HepG2 (cell line): ENCODE data around the gene ATP6V0E1. TPM values are rescaled to one million over a fixed set of nuclear protein-coding genes. Genes with fewer than 3 reads are reported as not detected.

ENCODE experiments used
- ATAC-seq: fragments of 200-7000 bp; cut with Tn5 transposase; 3 replicates; pipeline ENCODE4 v1.9.1; 2020; ENCODE audit warnings: mild to moderate bottlenecking, moderate library complexity
- BruUV-seq: library from RNA; stranded (reverse); fragments of 400-500 nt; replicated peaks from 2 replicates; lab custom pipeline; 2021; lab: Mats Ljungman, UMichigan
- CTCF ChIA-PET: fragments of 300-600 bp; formaldehyde crosslinking; extraction: SDS; loops from one replicate; lab custom pipeline; 2021; ENCODE audit warnings: low total read pairs, inconsistent platforms, low intra/inter-chr PET ratio; lab: Yijun Ruan, JAX
- POLR2A ChIA-PET: fragments of 350-600 bp; sonication (Branson Sonifier 250); formaldehyde crosslinking; loops from one replicate; lab custom pipeline; 2020; ENCODE audit warnings: antibody characterized with exemption, inconsistent platforms; lab: Yijun Ruan, JAX
- DNase-seq: peaks from one replicate; pipeline ENCODE4 v3.0.0-alpha.2; 2015; ENCODE audit warnings: low spot score
- FAIRE-seq: peaks from 3 replicates; lab custom pipeline; 2011; peaks lifted over from hg19 to GRCh38; lab: Jason Lieb, UNC
- H2AFZ ChIP-seq: one replicate; pipeline ENCODE4 v1.6.1; 2011; ENCODE audit warnings: low read length, inconsistent platforms
- H3K27ac ChIP-seq: fragments of 300-600 bp; 3 replicates; pipeline ENCODE4 v1.8.0; 2011; ENCODE audit warnings: mixed run types, mild to moderate bottlenecking, mixed read lengths, low read length, inconsistent platforms; ENCODE audit not compliant: insufficient read depth; ENCODE audit errors: extremely low read length
- H3K27me3 ChIP-seq, 2 experiments: fragments of 200-600 bp in 1 of 2; 2 replicates in 1 of 2; 3 replicates in 1 of 2; pipeline versions ENCODE4 v1.6.0 to v1.8.0; 2011; ENCODE audit warnings: low read length in 2 of 2, mild to moderate bottlenecking in 2 of 2, moderate library complexity in 2 of 2, inconsistent platforms in 1 of 2; ENCODE audit not compliant: insufficient read depth in 2 of 2, control insufficient read depth in 1 of 2
- H3K36me3 ChIP-seq, 2 experiments: fragments of 200-600 bp in 1 of 2; replicated peaks in 1 of 2; 2 replicates in 1 of 2; 3 replicates in 1 of 2; pipeline versions ENCODE4 v1.5.1 to v1.8.0; 2011; ENCODE audit warnings: low read length in 2 of 2, inconsistent platforms in 1 of 2; ENCODE audit not compliant: insufficient read depth in 2 of 2, control insufficient read depth in 1 of 2
- H3K4me1 ChIP-seq: 2 replicates; pipeline ENCODE4 v1.5.1; 2012; ENCODE audit warnings: low read length, inconsistent platforms; ENCODE audit not compliant: insufficient read depth
- H3K4me2 ChIP-seq: 2 replicates; pipeline ENCODE4 v1.6.0; 2011; ENCODE audit warnings: low read depth, low read length, inconsistent platforms
- H3K4me3 ChIP-seq, 3 experiments: fragments of 200-600 bp in 1 of 3; sonication (generic), shearing (Covaris generic) in 1 of 3; replicated peaks in 1 of 3; 2 replicates each; pipeline ENCODE4 v1.5.1; 2011 to 2016; ENCODE audit warnings: low read length in 3 of 3, inconsistent platforms in 2 of 3, low read depth in 2 of 3, mild to moderate bottlenecking in 2 of 3, control low read depth in 1 of 3, mixed read lengths in 1 of 3; ENCODE audit not compliant: insufficient read depth in 1 of 3
- H3K79me2 ChIP-seq: one replicate; pipeline ENCODE4 v1.6.1; 2011; ENCODE audit warnings: low read length, inconsistent platforms; ENCODE audit not compliant: insufficient read depth
- H3K9ac ChIP-seq: 2 replicates; pipeline ENCODE4 v1.6.0; 2011; ENCODE audit warnings: mild to moderate bottlenecking, low read depth, low read length, inconsistent platforms; ENCODE audit not compliant: insufficient read depth
- H3K9me3 ChIP-seq: 2 replicates; pipeline ENCODE4 v1.5.1; 2012; ENCODE audit warnings: mild to moderate bottlenecking, low read length
- H4K20me1 ChIP-seq: 2 replicates; pipeline ENCODE4 v1.6.0; 2011; ENCODE audit warnings: inconsistent platforms, mild to moderate bottlenecking, low read length, moderate library complexity; ENCODE audit not compliant: insufficient read depth
- ATF7 ChIP-seq, 2 experiments: fragments of 450-650 bp in 1 of 2; sonication (generic) in 1 of 2; formaldehyde crosslinking in 1 of 2; IDR thresholded peaks; 2 replicates each; pipeline versions ENCODE4 v1.4.0 to v1.6.1; 2016 to 2020; ENCODE audit warnings: antibody characterized with exemption in 1 of 2, mild to moderate bottlenecking in 1 of 2, missing genetic modification reagents in 1 of 2
- CHD4 ChIP-seq: fragments of 200-600 bp; sonication (generic); IDR thresholded peaks from 2 replicates; pipeline ENCODE4 v1.7.0; 2017; ENCODE audit warnings: mild to moderate bottlenecking, low read length, borderline replicate concordance
- HBP1 ChIP-seq: IDR thresholded peaks from 2 replicates; pipeline ENCODE4 v1.6.1; 2016; ENCODE audit warnings: low read depth, control low read depth
- HES4 ChIP-seq: sonication (generic); formaldehyde crosslinking; IDR thresholded peaks from 2 replicates; pipeline ENCODE4 v1.9.0; 2021; ENCODE audit warnings: mild to moderate bottlenecking, missing genetic modification reagents, borderline replicate concordance
- HNF4A ChIP-seq: sonication (generic); formaldehyde crosslinking; IDR thresholded peaks from 2 replicates; pipeline ENCODE4 v1.4.0; 2020; ENCODE audit warnings: missing genetic modification reagents
- MBD4 ChIP-seq: IDR thresholded peaks from 2 replicates; pipeline ENCODE4 v1.6.1; 2012; ENCODE audit warnings: low read length, inconsistent platforms, borderline replicate concordance
- MED13 ChIP-seq: sonication (generic); formaldehyde crosslinking; IDR thresholded peaks from 2 replicates; pipeline ENCODE4 v1.5.0; 2020; ENCODE audit warnings: missing genetic modification reagents
- MIER3 ChIP-seq: IDR thresholded peaks from 2 replicates; pipeline ENCODE4 v1.6.1; 2016; ENCODE audit warnings: missing compliant biosample characterization, borderline replicate concordance
- SRSF1 ChIP-seq: fragments of 200-400 bp; formaldehyde crosslinking; optimal IDR thresholded peaks from 2 replicates; pipeline ENCODE3; 2017; ENCODE audit warnings: mild to moderate bottlenecking, low read depth, low read length, moderate library complexity
- ZBTB7B ChIP-seq: sonication (generic); formaldehyde crosslinking; IDR thresholded peaks from 2 replicates; pipeline ENCODE4 v1.4.0; 2020; ENCODE audit warnings: missing genetic modification reagents
- ZMYM2 ChIP-seq: sonication (generic); formaldehyde crosslinking; IDR thresholded peaks from 2 replicates; pipeline ENCODE4 v1.8.0; 2022; ENCODE audit warnings: mild to moderate bottlenecking, missing genetic modification reagents
- ZNF34 ChIP-seq: sonication (generic); formaldehyde crosslinking; IDR thresholded peaks from 2 replicates; pipeline ENCODE4 v1.4.0; 2020; ENCODE audit warnings: mild to moderate bottlenecking, missing genetic modification reagents, borderline replicate concordance
- ZNF607 ChIP-seq: sonication (generic); formaldehyde crosslinking; IDR thresholded peaks from 2 replicates; pipeline ENCODE4 v1.5.1; 2020; ENCODE audit warnings: missing genetic modification reagents, mild to moderate bottlenecking, borderline replicate concordance
- ZNF7 ChIP-seq: IDR thresholded peaks from 2 replicates; pipeline ENCODE4 v1.6.1; 2016; ENCODE audit warnings: missing biosample characterization, missing genetic modification reagents
- WGBS: methylation state at CpG from one replicate; pipeline ENCODE4 v1.1.6; 2017; ENCODE audit warnings: low lambda C conversion rate; 5-methylcytosine and 5-hydroxymethylcytosine counted together
- in situ Hi-C: cut with HindIII; loops from 2 replicates; pipeline ENCODE4 v1.10.0; 2017; ENCODE audit warnings: low pct_unique_long_range_greater_than_20kb; ENCODE audit not compliant: extremely low pct_ligation_motif_present
- intact Hi-C: fragments of 100-400 bp; cut with micrococcal nuclease; formaldehyde crosslinking; loops from one replicate; pipeline ENCODE4 v1.10.0; 2022; ENCODE audit not compliant: unreplicated experiment
- polyA plus RNA-seq, 8 experiments: library from polyadenylated mRNA; depleted of rRNA in 3 of 8; stranded (reverse) in 7 of 8; unstranded in 1 of 8; fragments of >200 nt; fragmentation: Illumina TruSeq in 4 of 8; extraction: Trizol in 4 of 8; gene quantifications; 2 replicates each; pipeline versions ENCODE4 v1.2.1 to v1.2.3, GENCODE V29; 2011 to 2016; ENCODE audit warnings: low read depth in 4 of 8, missing spikeins in 1 of 8, mixed read lengths in 1 of 8; ENCODE audit not compliant: insufficient read depth in 1 of 8
- total RNA-seq, 5 experiments: library from RNA; depleted of rRNA; stranded (reverse); fragments of >200 nt; fragmentation: Illumina TruSeq; extraction: Trizol; gene quantifications; 2 replicates each; pipeline ENCODE4 v1.2.3, GENCODE V29; 2016; ENCODE audit warnings: low read depth in 1 of 5
- TF ChIP-seq, protein P1 (sequence below): sonication (generic); formaldehyde crosslinking; IDR thresholded peaks from 2 replicates; pipeline ENCODE4 v1.5.1; 2020; ENCODE audit warnings: missing genetic modification reagents, mild to moderate bottlenecking, borderline replicate concordance
- TF ChIP-seq, protein P2 (sequence below): sonication (generic); formaldehyde crosslinking; IDR thresholded peaks from 2 replicates; pipeline ENCODE4 v1.5.0; 2020; ENCODE audit warnings: mild to moderate bottlenecking, missing genetic modification reagents

The ATP6V0E1 gene
- total and polyA plus RNA-seq, 2 of the 13 experiments (the other 11 are each of a cell fraction or from before 2014, with no cell fraction given) = 143 to 215 TPM

GRCh38 chr5:172945151-172945550, 38.4 kb upstream of the ATP6V0E1 start:
- BruUV-seq = no TSS peak
- ATAC-seq (no peak), DNase-seq (no peak), FAIRE-seq (no peak)
- Histone ChIP-seq H3K4me2 (no peak overlapping the region), H2AFZ (no peak overlapping the region), H3K36me3 (peaks cover 17 to 59% of the 10 kb centered on the region in 2 experiments), H3K4me1 (no peaks in the 10 kb centered on the region), H3K9ac (no peak overlapping the region), H4K20me1 (no peaks in the 10 kb centered on the region), H3K27ac (no peak overlapping the region), H3K4me3 (no peak overlapping the region), H3K27me3 (no peaks in the 10 kb centered on the region), H3K79me2 (no peaks in the 10 kb centered on the region), H3K9me3 (no peaks in the 10 kb centered on the region)
- POLR2A ChIA-PET = no interaction called here
- CTCF ChIA-PET = no interaction called here
- intact Hi-C loops = no loop called here
- TF ChIP-seq HES4 (CRISPR knock-in tag) (no peak), ZBTB7B (CRISPR knock-in tag) (no peak), ZNF607 (no peak), ATF7 (IDR thresholded peaks at IDR 0.05) (no peak), ATF7 (CRISPR knock-in tag; IDR thresholded peaks at IDR 0.05) (no peak), ZNF7 (CRISPR knock-in tag) (no peak), SRSF1 (no peak), ZNF34 (no peak)
- TF ChIP-seq, protein P1, sequence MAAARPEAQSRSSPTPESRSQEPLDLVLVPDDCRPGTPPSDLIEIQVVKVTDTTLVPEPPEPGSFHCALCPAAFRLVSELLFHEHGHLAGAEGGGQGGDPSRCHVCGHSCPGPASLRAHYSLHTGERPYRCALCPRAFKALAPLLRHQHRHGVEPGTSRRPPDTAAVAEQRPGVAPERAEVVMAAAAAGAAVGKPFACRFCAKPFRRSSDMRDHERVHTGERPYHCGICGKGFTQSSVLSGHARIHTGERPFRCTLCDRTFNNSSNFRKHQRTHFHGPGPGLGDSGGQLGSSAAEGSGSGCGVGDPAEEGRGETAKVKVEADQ = no peak
- in situ Hi-C loops = no loop called here
- WGBS = 88% methylated on average over 6 of the region's 6 CpGs

DNA sequence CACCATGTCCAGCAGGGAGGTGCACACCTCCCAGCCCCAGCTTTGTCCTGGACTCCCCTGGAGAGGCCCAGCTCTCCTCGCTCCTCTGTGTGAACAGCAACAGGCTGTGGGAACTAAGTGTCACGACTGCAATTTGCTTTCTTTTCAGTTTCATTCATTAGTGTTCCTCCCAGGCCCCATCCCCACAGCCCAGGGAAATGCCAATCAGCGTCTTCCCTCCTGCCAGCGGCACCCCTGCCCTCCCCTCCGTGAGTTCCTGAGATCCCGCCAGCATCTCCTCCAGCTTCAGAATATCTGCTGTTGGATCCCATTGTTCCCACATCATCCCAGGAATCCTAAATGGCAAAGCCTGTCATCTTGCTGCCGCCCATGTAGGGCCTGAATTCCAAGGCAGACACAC, 37.4 kb upstream of the ATP6V0E1 start:
- ATAC-seq = no peak
- H2AFZ ChIP-seq = no peak overlapping the region
- ChIA-PET POLR2A (no interaction called here), CTCF (no interaction called here)
- no TSS peak for BruUV-seq
- H4K20me1 ChIP-seq = no peaks in the 10 kb centered on the region
- no peaks in the 10 kb centered on the region for H3K79me2 ChIP-seq
- no peaks in the 10 kb centered on the region for H3K4me1 ChIP-seq
- no peak overlapping the region for H3K4me3 ChIP-seq
- H3K27me3 ChIP-seq = no peaks in the 10 kb centered on the region
- H3K9me3 ChIP-seq = no peaks in the 10 kb centered on the region
- no peak for DNase-seq
- no peak overlapping the region for H3K4me2 ChIP-seq
- H3K27ac ChIP-seq = no peak overlapping the region
- H3K9ac ChIP-seq = no peak overlapping the region
- intact Hi-C loops (no loop called here), in situ Hi-C loops (no loop called here)
- H3K36me3 ChIP-seq = peaks cover 16 to 59% of the 10 kb centered on the region in 2 experiments
- 98% methylated on average over 7 of the region's 7 CpGs for WGBS
- no peak for FAIRE-seq
- no peak for TF ChIP-seq MED13 (CRISPR knock-in tag)
- TF ChIP-seq, protein P2, sequence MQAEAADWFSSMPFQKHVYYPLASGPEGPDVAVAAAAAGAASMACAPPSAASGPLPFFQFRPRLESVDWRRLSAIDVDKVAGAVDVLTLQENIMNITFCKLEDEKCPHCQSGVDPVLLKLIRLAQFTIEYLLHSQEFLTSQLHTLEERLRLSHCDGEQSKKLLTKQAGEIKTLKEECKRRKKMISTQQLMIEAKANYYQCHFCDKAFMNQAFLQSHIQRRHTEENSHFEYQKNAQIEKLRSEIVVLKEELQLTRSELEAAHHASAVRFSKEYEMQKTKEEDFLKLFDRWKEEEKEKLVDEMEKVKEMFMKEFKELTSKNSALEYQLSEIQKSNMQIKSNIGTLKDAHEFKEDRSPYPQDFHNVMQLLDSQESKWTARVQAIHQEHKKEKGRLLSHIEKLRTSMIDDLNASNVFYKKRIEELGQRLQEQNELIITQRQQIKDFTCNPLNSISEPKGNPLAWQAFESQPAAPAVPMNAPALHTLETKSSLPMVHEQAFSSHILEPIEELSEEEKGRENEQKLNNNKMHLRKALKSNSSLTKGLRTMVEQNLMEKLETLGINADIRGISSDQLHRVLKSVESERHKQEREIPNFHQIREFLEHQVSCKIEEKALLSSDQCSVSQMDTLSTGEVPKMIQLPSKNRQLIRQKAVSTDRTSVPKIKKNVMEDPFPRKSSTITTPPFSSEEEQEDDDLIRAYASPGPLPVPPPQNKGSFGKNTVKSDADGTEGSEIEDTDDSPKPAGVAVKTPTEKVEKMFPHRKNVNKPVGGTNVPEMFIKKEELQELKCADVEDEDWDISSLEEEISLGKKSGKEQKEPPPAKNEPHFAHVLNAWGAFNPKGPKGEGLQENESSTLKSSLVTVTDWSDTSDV (CRISPR knock-in tag) = no peak
- no peak for TF ChIP-seq HBP1 (CRISPR knock-in tag)
- no peak for TF ChIP-seq MBD4
- no peak for TF ChIP-seq ZMYM2 (CRISPR knock-in tag)
- no peak for TF ChIP-seq CHD4
- no peak for TF ChIP-seq MIER3
- TF ChIP-seq HNF4A (CRISPR knock-in tag) = no peak
